HG02571 (cell line): ENCODE measurements around the gene ALG3.

Experiments
- ATAC-seq: cut with Tn5 transposase; IDR thresholded peaks from one replicate; pipeline ENCODE4 v1.9.1; 2021; ENCODE audit warnings: mild to moderate bottlenecking, moderate library complexity; ENCODE audit not compliant: unreplicated experiment

Gene ALG3

GRCh38 chr3:184198509-184198908, 50.3 kb downstream of the ALG3 start:
- ATAC-seq: no peak

GRCh38 chr3:184196536-184196935, 52.2 kb downstream of the ALG3 start:
- ATAC-seq: no peak

DNA sequence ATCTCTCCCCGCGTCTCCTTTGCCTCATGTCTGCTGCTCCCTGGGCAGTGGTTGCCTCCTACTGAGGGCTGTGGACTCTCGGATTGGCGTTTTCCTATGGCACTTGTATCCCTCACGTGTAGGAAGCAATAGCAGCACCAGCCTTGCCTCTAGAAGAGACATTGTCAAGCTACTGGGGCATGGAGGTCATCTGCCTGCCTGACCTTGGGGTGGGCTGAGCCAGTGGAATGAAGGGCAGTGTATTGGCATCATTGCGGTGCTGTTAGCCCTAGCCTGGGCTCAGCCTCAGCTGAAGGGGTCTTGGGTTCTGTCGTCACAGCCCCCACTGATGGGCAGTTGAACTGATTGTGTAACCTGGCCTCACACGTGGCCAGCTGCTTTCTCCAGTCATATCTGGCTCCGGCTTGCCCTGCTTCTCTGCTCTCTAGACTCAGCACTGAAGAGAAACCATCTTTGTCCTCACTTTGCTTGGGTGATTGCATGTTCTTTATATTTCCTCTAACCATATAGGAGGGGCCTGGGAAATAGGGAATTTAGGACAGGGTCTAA, 54.7 kb downstream of the ALG3 start:
- no peak for ATAC-seq

GRCh38 chr3:184192889-184193288, 55.9 kb downstream of the ALG3 start:
- ATAC-seq: no peak
